K562 treated with DMSO at 1 percent for 4 hours (cell line): Measurements from ENCODE around the gene DEGS1. TPM values are rescaled to one million over a fixed set of nuclear protein-coding genes. Genes with fewer than 3 reads are reported as not detected.

Experiments used
- total RNA-seq: library from RNA; unstranded; fragments of 300-600 nt; gene quantifications from 2 replicates; pipeline ENCODE4 v1.2.3, GENCODE V29; 2022; ENCODE audit not compliant: insufficient read depth

DEGS1 gene
- 51.3 and 63.0 TPM in 2 replicates for total RNA-seq

DNA sequence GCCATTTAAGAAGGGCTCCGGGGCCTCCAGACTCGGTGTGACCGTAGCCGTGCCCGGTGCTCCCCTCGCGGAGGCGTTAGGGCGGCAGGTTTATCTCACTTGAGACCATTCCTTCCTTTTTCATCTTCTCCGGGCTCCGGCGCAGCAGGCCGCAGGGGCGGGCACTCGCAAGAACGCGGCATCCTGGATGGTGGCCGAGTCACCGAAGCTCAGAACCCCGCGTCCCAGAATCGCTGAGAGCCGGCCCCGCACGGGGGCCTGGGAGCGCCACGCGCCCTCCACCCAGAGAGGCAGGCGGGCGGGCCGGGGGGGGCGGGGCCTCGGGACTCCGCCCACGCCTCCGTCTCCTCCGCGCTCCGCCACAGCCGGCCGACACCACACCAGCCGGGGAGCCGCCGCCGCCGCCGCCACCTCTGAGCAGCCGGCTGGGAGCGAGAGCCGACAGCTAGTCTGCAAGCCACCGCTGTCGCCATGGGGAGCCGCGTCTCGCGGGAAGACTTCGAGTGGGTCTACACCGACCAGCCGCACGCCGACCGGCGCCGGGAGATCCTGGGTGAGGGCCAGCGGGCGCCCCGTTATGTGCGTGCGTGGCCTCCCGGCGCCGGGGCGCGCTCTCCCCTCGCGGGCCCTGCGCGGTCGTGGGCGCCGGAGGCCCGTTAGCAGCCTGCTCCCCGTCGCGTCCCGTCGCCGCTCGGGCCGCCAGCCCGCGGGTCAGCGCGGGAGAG, at the start of gene DEGS1:
DEGS1 (plus strand) TSS at position 375 of the 725 bp plus-strand sequence; CDS start at position 472, 97 bp downstream.

Other genes with a start within 250 kb of the DEGS1 start
- gene FBXO28, start 69.1 kb upstream of the DEGS1 start, total RNA-seq, result 12.4 and 14.6 TPM in 2 replicates
- gene NVL, start 146.9 kb downstream of the DEGS1 start, total RNA-seq, result 26.8 and 29.9 TPM in 2 replicates
- gene CNIH4, start 173.6 kb downstream of the DEGS1 start, total RNA-seq, result 28.4 and 40.8 TPM in 2 replicates